HUES64 (cell line): ENCODE data around the gene SH2D7.

Experiments
- H3K27ac ChIP-seq: 2 replicates; pipeline ENCODE4 v1.7.0; 2013; ENCODE audit warnings: low read depth, low read length, inconsistent platforms
- H3K27me3 ChIP-seq: 2 replicates; pipeline ENCODE4 v1.6.1; 2013; ENCODE audit warnings: mild to moderate bottlenecking, low read length; ENCODE audit not compliant: insufficient read depth
- H3K36me3 ChIP-seq: 2 replicates; pipeline ENCODE4 v1.6.1; 2013; ENCODE audit warnings: mild to moderate bottlenecking, low read length; ENCODE audit not compliant: insufficient read depth
- H3K4me1 ChIP-seq: 2 replicates; pipeline ENCODE4 v1.6.1; 2013; ENCODE audit warnings: mild to moderate bottlenecking, low read length, moderate library complexity; ENCODE audit not compliant: insufficient read depth
- H3K4me3 ChIP-seq: 2 replicates; pipeline ENCODE4 v1.5.1; 2013; ENCODE audit warnings: mild to moderate bottlenecking, low read length, moderate library complexity
- H3K9ac ChIP-seq: 2 replicates; pipeline ENCODE4 v1.6.1; 2013; ENCODE audit warnings: mild to moderate bottlenecking, low read depth, low read length
- H3K9me3 ChIP-seq: 2 replicates; pipeline ENCODE4 v1.6.1; 2013; ENCODE audit warnings: low read depth, low read length; ENCODE audit not compliant: insufficient read depth
- WGBS: fragments of 150-250, 120-280 bp; methylation state at CpG from one replicate; pipeline ENCODE4 v1.1.7; 2013; ENCODE audit warnings: missing lambda C conversion rate; 5-methylcytosine and 5-hydroxymethylcytosine counted together

The SH2D7 gene

DNA sequence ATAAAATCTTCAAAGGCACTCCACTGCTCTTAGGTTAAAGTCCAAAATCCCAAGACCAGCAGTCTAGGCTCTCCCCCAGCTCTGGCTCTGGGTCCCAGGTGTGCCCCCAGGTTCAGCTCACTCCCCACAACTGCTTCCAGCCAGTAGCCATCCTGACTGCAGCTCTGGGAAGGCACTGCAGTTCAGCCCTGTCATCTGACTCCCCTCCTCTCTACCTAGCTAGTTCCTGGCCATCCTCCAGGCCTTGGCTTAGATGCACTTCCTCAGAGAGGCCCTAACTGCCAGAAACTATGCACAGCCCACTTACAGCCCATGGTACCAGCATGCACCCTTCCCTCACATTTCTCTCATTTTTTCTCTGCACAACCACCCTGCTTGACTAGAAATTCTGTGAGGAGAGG, 40.4 kb upstream of the SH2D7 start:
- peaks cover 28% of the 10 kb centered on the region; the same call in 1 of the 2 replicates for H3K4me1 ChIP-seq

DNA sequence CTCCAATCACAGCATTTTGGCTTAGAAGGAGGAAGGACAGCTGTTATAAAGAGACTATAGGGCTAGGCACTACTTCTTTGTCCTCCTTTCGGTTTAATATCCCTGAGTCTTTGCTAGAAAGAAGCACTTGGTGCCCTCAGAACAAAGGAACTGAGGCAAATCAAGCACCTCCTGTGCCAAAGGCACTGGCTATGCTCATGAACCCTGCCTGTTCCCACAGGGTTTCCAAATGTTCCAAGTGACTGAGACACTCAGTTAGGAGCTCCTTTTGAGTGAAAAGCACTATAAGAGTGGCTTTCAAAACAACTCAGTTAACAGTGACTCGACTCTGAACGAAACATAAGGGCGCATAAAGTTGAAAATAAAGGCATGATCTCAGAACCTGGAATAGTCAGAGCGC, 39.8 kb upstream of the SH2D7 start:
- no peak overlapping the region for H3K27ac ChIP-seq
- 92% methylated on average over 5 of the region's 5 CpGs for WGBS

More for the DNA sequence above, 40.4 kb upstream of the SH2D7 start:
- Histone ChIP-seq H3K36me3 (peaks cover 7% of the 10 kb centered on the region), H3K9ac (no peak overlapping the region), H3K9me3 (no peaks in the 10 kb centered on the region), H3K27me3 (no peaks in the 10 kb centered on the region), H3K27ac (no peak overlapping the region), H3K4me3 (no peak overlapping the region)

DNA sequence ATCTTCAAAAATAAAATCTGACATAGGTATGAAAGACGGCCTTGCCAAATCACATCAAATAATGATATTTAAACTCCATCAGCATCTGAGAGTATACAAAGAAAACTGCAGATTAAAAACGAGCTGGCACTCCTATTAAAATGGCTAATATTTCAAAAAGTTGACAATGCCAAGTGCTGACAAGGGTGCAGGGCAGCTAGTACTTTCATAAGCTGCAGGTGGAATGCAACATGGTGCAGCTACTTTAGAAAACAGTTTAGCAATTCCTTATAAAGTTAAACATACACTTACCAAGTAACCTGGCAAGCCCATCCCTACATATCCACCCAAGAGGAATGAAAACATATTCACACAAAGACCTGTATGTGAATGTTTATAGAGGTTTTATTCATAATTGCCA, 37.8 kb upstream of the SH2D7 start:
- Histone ChIP-seq H3K9me3 (no peaks in the 10 kb centered on the region), H3K4me1 (peaks cover 29% of the 10 kb centered on the region; the same call in 1 of the 2 replicates), H3K27me3 (no peaks in the 10 kb centered on the region), H3K36me3 (peaks cover 7% of the 10 kb centered on the region), H3K9ac (no peak overlapping the region), H3K27ac (no peak overlapping the region), H3K4me3 (no peak overlapping the region)
- 75% methylated on average over 2 of the region's 2 CpGs for WGBS

More for the DNA sequence above, 39.8 kb upstream of the SH2D7 start:
- Histone ChIP-seq H3K9ac (no peak overlapping the region), H3K4me3 (no peak overlapping the region), H3K4me1 (peaks cover 29% of the 10 kb centered on the region; the same call in 1 of the 2 replicates), H3K36me3 (peaks cover 7% of the 10 kb centered on the region), H3K9me3 (no peaks in the 10 kb centered on the region), H3K27me3 (no peaks in the 10 kb centered on the region)

DNA sequence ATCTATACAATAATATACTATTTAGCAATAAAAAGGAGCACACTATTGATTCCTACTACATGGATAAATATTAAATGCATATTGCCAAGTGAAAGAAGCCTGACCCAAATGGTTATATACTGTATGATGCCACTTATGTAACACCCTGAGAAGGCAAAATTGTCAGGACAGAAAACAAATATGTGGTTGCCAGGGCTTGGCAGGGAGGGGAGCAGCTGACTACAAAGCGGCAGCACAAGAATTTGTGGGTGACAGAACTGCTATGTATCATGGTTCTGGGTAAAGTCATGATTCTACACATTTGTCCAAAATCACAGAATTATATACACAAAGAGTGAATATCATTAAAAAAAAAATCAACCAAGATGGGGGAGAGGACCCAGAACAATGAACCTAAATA, 37.4 kb upstream of the SH2D7 start:
- H3K27ac ChIP-seq, result no peak overlapping the region
- no peak overlapping the region for H3K9ac ChIP-seq
- H3K4me3 ChIP-seq, result no peak overlapping the region
- peaks cover 7% of the 10 kb centered on the region for H3K36me3 ChIP-seq
- no peaks in the 10 kb centered on the region for H3K9me3 ChIP-seq
- 88% methylated on average over 1 of the region's 1 CpG for WGBS
- peaks cover 29% of the 10 kb centered on the region; the same call in 1 of the 2 replicates for H3K4me1 ChIP-seq
- H3K27me3 ChIP-seq, result no peaks in the 10 kb centered on the region

DNA sequence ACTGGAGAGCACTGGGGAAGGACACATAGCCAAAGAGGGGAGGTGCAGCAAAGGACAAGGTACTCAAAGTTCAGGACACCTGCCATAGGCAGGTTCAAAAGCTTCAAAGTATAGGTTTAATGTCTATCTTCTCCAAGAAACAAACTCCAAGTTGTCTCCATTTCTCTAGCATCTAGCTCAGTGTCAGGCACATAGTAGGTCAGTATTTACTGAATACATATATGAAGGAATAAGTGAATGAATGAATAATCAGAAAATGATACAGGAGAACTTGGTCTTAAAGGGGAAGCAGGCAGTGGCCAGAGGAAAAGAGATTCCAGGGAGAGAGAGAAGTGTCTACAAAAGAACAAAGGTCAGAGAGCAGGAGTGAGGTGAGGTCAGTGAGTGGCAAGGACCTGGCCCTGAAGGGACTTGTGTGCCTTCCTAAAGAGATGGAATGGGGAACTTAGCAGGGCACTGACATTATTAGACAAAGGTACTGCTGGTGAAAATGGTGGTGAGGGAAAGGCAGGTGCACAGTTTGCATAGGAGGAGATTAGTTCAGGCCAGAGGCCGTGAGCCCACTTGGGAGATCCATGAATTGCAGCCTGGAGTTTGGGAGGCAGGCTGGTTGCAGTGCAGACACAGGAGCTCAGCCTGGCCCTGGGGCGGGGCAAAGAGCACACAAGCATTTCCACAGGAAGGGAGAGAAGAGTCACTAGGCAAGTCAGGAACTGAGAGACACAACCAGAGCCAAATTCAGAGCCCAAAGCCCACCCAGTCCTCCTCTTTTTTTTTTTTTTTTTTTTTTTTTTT, 36.2 kb upstream of the SH2D7 start:
- no peaks in the 10 kb centered on the region for H3K27me3 ChIP-seq
- no peak overlapping the region for H3K4me3 ChIP-seq
- H3K9me3 ChIP-seq, result no peaks in the 10 kb centered on the region
- 51% methylated on average over 2 of the region's 2 CpGs for WGBS
- peaks cover 17% of the 10 kb centered on the region; the same call in 1 of the 2 replicates for H3K4me1 ChIP-seq
- peaks cover 7% of the 10 kb centered on the region for H3K36me3 ChIP-seq
- H3K9ac ChIP-seq, result no peak overlapping the region
- no peak overlapping the region for H3K27ac ChIP-seq

DNA sequence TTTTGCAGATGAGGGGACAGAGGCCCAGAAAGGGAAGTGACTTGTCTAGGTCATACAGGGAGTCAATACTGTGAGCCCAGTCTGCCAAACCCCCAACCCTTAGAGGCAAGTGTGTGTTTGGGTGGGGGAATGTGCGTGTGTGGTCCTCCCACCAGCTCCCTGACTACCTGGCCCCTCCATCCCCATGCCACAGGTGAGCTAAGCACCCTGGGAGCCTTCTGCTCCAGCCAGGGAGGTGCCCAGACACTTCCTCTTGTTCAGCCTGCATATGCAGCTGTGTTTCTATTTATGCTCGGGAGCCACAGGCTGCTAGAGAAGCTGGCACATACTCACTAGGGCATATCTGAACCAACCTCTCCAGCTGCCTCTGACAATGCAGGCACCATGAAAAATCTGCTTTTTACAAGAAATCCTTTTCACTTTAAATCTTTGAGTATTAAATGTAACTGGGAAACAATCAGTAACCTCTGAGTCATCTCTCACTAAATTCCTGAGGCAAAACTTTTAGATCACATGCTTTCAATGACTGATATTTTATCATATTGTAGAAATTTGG, 35.6 kb upstream of the SH2D7 start:
- 44% methylated on average over 1 of the region's 2 CpGs for WGBS
- H3K4me1 ChIP-seq, result peaks cover 18% of the 10 kb centered on the region
- no peak overlapping the region for H3K4me3 ChIP-seq
- no peaks in the 10 kb centered on the region for H3K9me3 ChIP-seq
- H3K27ac ChIP-seq, result no peak overlapping the region
- no peaks in the 10 kb centered on the region for H3K27me3 ChIP-seq
- peaks cover 7% of the 10 kb centered on the region for H3K36me3 ChIP-seq
- H3K9ac ChIP-seq, result no peak overlapping the region

DNA sequence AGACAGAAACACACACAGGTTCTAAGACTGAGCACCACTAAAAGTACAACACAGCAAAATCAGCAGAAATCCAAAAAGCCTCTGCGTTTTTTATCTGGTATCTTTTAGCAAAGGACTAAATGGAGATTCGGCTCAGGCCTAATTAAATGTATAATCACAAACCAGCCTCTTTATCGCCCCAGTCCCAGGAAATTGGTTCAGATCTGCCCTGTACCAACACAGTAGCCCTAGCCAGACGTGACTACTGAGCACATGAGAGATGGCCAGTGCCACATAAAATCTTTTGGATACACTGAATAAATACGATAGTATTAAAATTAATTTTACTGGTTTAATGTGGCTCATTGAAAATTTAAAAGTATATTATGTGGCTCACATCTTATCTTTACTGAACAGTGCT, 34.6 kb upstream of the SH2D7 start:
- H3K9ac ChIP-seq, result no peak overlapping the region

DNA sequence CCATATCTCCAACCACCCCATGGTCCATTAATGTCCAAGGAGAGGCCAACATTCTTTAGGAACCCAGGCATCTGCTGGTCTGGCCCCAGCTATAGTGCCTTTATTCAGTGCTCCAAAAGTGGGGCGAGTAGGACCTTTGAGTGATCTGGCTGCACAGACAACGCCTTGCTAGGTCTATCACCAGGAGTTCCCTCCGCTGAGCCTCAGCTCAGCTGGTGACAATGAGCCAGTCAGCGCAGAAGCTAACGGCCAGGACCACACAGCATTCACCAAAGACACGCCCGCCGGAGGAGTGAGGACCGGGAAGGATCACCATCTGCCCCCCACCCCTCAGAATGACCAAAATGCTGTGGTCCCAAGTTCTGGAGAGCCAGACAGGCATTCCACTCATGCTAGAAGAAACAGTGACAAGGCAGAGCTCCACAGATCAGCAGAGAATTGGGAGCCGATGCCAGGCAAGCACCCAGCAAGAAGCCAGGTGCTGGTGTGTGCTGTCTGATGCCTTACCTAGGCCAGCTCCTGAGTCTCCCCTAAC, 33.9 kb upstream of the SH2D7 start:
- H3K4me1 ChIP-seq, result peaks cover 19% of the 10 kb centered on the region
- H3K36me3 ChIP-seq, result peaks cover 3% of the 10 kb centered on the region
- no peaks in the 10 kb centered on the region for H3K27me3 ChIP-seq
- 89% methylated on average over 10 of the region's 10 CpGs for WGBS
- H3K9ac ChIP-seq, result no peak overlapping the region
- no peak overlapping the region for H3K27ac ChIP-seq
- H3K4me3 ChIP-seq, result no peak overlapping the region
- no peaks in the 10 kb centered on the region for H3K9me3 ChIP-seq

More for the DNA sequence above, 34.6 kb upstream of the SH2D7 start:
- Histone ChIP-seq H3K4me3 (no peak overlapping the region), H3K27ac (no peak overlapping the region), H3K27me3 (no peaks in the 10 kb centered on the region), H3K4me1 (peaks cover 19% of the 10 kb centered on the region), H3K9me3 (no peaks in the 10 kb centered on the region), H3K36me3 (peaks cover 7% of the 10 kb centered on the region)
- WGBS, result 91% methylated on average over 5 of the region's 5 CpGs

DNA sequence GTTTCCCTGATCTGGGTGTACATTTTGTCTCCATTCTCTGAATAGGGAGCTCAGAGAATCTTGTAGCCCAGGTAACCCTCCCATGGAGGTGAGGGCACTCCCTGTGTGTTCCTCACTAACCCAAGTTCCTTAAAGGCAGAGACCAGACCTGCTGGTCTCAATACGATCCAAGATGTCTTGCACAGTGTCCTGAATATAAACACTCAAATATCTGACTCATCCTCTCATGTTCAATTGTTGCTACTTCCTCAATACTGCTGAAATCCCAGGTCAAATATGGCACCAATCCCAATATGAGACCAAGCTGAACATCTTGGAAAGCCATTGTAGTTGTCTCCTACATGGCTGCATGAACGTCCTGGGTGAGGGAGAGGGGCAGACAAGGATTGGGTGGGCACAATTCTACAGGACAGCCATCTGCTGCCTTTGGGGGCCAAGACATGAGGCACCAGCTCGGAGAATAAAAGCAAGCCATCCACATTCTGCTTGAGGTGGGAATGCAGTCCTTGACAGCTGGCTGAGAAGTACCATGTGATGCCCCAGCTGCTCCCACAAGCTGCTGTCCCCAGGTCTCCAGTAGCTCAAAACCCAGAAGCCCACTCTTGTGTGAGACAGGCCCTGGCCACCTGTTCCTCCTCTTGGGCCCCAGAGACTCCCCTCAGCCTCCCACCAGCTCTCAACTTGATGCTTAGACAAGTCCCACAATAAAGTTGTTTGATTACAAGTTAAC, 33.1 kb upstream of the SH2D7 start:
- WGBS, result 93% methylated on average over 3 of the region's 3 CpGs
- H3K27me3 ChIP-seq, result no peaks in the 10 kb centered on the region
- no peaks in the 10 kb centered on the region for H3K9me3 ChIP-seq
- no peak overlapping the region for H3K9ac ChIP-seq
- no peaks in the 10 kb centered on the region for H3K36me3 ChIP-seq
- no peak overlapping the region for H3K4me3 ChIP-seq
- peaks cover 19% of the 10 kb centered on the region for H3K4me1 ChIP-seq
- no peak overlapping the region for H3K27ac ChIP-seq

DNA sequence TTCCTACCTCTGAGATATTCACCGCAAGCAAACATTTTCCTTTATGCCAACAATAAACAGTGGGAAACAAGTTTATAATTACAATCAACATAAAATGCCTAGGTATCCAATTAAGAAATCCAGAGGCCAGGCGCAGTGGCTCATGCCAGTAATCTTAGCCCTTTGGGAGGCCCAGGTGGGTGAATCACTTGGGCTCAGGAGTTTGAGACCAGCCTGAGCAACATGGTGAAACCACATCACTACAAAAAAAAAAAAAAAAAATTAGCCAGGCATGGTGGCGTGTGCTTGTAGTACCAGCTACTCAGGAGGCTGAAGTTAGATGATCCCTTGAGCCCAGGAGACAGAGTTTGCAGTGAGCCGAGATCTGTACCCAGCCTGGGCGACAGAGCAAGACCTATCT, 32.1 kb upstream of the SH2D7 start:
- Histone ChIP-seq H3K9me3 (no peaks in the 10 kb centered on the region), H3K27ac (no peak overlapping the region), H3K4me3 (no peak overlapping the region), H3K27me3 (no peaks in the 10 kb centered on the region), H3K36me3 (no peaks in the 10 kb centered on the region), H3K9ac (no peak overlapping the region), H3K4me1 (peaks cover 21% of the 10 kb centered on the region)
- WGBS, result 97% methylated on average over 5 of the region's 5 CpGs

DNA sequence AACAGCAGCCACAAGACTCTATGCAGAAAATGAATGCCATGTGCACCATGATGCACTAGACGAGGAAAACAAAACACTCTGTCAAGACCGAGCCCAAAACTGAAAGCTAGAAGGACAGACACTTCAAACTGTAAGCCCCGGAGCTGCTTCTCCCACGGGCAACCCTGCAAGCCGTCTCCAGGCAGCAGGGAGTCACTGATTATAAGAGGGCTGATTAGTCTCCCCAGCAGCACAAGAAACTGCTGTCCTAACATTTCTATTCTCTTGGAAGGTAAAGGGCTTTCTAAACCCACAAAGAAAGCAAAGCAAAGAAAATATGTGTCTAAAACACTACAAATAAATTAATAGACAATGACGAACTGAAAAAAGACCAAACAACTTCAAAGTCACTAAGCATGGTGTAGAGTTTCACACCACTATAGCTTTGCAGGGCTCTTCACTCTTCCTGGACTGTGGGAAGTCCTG, 30.4 kb upstream of the SH2D7 start:
- Histone ChIP-seq H3K27ac (no peak overlapping the region), H3K9ac (no peak overlapping the region), H3K4me3 (no peak overlapping the region), H3K36me3 (no peaks in the 10 kb centered on the region), H3K9me3 (no peaks in the 10 kb centered on the region), H3K4me1 (peaks cover 29% of the 10 kb centered on the region), H3K27me3 (no peaks in the 10 kb centered on the region)
- 47% methylated on average over 6 of the region's 6 CpGs for WGBS
